ENCODE results near the gene ITGA2B.
"Not testable (repeated sequence)": the region's sequence is repeated elsewhere in the genome, so short reads cannot be mapped to it uniquely, and the experiment has no call there.

The ITGA2B gene

DNA sequence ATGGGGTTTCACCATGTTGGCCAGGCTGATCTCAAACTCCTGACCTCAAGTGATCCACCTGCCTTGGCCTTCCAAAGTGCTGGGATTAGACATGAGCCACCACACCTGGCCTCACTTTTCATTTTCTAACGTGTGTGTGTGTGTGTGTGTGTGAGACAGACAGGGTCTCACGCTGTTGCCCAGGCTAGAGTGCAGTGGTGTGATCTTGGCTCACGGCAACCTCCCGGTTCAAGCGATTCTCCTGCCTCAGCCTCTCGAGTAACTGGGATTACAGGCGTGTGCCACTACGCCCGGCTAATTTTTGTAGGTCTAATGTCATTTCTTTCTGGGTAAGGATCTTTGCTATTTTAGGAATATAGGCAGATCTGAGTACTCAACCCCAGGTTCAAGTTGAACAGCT is 4.7 kb upstream of the ITGA2B start:
- not testable (repeated sequence) for DNase-seq (ENCODE audit: low read depth in 2 of 3, low spot score in 1 of 3)

DNA sequence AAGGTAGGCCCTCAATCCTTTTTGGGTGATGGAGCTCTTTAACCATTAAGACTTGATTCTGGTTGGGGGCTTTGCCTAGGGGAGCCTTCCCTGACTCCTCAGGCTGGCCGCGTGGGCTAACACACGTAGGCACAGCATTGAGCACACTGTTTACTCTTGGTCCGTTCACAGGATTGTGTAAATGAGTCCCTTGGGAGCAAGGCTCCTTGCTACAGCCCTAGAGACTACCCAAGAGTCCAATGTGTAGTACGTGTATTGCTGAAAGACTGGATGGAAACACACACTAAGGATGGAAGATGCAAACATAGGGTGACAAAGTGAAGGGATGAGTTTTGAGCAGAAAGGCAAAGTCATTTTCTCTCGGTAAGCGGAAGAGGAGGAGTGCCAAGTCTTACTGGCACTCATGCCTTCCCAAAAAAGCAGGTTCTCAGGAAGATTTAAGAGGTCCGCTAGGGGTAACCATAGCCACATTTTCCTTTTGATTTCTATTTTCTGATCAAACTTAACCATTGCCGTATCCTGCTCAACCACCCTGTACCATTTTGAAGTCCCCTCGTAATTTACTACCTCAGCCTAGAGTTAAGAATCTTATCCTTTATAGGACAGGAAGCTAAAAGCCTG is 911 bp upstream of the ITGA2B start:
- DNase-seq (ENCODE audit: low read depth in 2 of 3, low spot score in 1 of 3), result no peak

DNA sequence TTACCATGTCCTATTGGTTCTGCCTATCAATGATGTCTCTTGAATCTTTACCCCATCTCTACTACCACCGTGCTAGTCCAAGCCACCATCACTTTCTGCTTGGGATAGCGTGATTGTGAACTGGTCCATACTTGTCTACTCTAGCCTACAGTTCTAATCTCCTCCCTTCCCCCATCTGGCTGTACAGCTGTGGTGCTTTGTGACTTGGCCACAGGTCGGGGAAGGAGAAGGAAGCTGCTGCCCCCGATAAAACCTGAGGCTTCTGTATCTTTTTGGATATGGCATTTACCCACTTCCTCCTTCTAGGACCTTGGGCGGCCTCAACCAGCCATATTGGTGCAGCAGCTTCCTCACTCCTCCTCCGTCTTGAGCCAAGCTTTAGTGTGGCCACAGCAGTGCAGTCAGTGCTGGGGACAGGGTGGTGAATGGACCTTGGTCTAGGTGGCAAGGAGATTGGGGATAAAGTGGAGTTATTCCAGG is 314 bp upstream of the ITGA2B start:
- DNase-seq (ENCODE audit: low read depth in 2 of 3, low spot score in 1 of 3), result no peak

DNA sequence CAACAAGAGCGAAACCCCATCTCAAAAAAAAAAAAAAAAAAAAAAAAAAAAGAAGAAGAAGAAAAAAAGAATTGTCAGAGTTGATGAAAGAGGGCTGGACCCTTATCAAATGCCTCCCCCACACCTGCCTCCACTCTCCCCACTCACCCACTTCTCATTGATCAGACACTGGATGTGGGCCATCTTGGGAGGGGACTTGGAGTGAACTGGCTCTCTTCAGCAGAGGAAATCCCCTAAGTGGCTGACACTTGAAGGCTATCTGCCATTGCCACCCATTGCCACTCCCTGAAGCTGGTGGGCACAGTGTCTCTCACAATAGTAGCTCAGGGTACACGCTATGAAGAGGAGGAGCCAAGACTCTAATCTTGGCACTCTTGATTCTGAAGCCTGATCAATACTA is 1.6 kb downstream of the ITGA2B start:
- no peak for DNase-seq (ENCODE audit: low read depth in 2 of 3, low spot score in 1 of 3)

DNA sequence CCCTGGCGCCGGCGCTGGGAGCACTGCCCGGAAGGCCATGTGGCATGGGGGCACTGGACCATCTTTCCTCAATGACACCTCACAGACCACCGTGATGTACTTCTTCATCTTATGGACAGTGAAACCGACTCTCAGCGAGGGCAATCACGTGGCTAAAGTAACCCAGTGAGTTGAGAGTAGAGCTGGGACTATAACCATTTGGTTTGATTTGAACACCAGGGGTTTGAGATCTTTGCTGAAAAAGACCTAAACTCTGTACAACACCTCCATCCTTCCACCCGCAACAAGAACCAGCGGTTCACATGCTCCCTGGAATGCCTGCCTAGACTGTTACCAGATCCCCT is 3.3 kb downstream of the ITGA2B start:
- no peak for DNase-seq (ENCODE audit: low read depth in 2 of 3, low spot score in 1 of 3)

DNA sequence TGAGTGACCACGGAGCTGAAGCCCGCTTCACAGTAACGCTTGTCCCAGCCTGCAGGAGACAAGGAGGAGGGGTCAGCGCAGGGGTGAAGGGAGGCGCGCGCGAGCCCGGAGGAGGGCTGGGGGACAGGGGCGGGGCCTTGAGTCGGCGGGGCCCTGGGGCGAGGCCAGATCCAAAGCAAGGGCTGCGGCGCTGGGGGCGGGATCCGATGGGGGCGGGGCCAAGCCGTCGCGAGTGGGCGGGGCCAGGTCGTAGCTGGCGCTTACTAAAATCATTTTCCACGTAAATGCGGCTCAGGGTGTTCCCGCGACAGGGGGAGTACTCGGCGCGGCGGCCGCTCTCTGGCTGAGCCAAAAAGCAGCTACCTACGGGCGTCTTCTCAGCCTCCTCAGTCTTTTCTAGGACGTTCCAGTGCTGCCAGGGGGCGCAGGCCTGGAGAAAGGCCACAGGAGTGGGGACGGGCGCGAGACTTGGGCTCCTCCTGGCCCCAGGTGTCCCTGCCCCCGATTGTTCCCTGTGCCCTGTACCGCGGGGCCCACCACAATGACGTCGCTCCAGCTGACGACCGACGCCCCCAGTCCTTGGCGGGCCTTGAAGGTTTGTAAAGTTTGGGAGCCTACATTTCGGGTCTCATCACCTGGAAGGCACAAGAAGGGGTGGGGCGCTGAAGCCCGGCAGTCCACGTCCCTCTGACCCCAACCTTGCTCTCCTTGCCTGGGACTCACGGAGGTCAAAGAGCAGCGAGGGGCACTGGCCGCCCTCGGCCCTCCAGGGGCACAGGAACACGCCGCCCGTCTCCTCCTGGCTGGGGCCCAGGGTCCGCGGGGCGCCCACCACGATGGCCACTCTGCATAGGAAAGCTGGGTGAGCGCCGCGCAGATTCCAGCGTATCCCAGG is 3.9 kb downstream of the ITGA2B start:
- peak; percentile 79 to 84 (median 83) for DNase-seq (ENCODE audit: low read depth in 2 of 3, low spot score in 1 of 3)

DNA sequence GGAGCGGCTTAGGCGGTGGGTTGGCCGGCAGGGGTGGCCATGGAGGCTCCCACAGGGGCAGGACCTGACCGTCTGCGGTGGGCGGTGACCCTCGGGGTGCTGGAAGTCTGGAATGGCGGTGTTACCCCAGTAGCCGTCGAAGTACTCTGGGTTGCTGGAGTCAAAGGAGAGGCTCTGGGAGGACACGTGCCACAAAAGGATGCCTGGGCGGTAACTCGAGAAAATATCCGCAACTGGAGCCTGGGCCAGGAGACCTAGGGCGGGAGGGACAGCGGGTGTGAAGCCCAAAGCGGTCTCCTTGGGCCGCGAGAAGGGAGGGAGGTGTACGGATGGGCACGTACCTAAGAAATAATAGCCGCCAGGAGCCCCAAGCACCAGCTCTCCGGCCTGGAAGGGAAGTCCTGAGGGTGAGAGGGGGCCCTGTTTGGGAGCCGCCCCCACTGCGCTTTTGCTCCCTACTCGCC is 4.6 kb downstream of the ITGA2B start:
- no peak for DNase-seq (ENCODE audit: low read depth in 2 of 3, low spot score in 1 of 3)

DNA sequence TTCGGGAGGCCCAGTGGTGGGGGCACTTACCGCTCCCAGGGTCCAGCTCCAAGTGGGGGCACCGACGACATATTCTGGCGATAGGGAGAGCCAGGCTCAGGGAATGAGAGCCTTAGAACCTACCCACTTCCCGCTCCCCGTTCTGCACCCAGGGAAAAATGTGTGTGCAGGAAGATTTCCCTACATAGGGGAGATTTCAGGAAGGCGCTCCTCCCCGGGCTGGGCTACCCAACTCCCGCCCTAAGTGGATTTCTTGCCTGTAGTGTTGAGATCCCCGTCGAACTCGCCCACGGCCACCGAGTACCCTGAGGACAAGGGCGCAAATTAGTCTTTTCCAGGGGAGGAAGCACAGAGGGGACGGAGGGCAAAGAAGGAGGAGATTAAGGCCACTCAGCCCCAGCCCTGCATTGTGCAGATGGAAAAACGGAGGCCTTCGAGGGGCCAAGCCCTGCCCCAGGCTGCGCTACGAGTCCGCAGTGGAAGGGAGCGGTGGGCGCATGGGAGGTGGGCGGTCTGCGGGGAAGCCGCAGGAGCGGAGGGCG is 5.1 kb downstream of the ITGA2B start:
- no peak for DNase-seq (ENCODE audit: low read depth in 2 of 3, low spot score in 1 of 3)

DNA sequence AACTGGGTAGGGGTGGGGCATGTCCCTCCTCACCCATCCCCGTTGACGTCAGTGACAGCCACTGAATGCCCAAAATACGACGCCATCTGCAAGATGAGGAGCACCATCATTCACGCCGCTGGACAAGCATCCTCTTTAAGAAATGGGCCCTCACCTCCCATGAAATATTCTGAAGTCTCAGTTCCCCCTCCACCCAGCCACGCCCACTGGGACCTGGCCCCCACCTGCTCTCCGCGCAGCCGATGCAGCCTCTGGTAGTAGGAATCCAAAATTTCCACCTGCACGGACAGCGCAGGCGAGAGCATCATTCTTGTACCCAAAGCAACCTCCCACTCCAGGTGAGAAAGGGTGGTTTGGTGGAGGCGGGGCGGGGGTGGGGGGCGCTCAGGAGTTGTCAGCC is 5.6 kb downstream of the ITGA2B start:
- DNase-seq (ENCODE audit: low read depth in 2 of 3, low spot score in 1 of 3), result no peak

DNA sequence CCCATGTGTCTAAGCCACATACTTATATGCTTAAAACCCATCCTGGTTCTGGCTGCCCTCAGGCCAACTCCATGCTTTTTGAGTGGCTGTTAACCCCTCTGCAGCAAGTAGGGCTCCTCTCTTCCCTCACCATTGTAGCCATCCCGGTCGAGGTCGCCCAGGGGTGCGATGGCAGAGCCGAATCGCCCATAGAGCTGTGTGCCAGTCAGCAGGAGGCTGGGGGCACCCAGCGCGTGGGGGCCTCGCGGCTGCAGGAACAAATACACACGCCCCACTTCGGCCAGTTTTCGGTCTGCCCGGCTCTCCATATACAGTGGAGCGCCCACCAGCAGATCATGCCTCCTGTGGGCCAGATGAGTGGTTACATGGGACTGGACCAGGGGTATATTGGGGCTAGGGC is 6.1 kb downstream of the ITGA2B start:
- DNase-seq (ENCODE audit: low read depth in 2 of 3, low spot score in 1 of 3), result no peak

DNA sequence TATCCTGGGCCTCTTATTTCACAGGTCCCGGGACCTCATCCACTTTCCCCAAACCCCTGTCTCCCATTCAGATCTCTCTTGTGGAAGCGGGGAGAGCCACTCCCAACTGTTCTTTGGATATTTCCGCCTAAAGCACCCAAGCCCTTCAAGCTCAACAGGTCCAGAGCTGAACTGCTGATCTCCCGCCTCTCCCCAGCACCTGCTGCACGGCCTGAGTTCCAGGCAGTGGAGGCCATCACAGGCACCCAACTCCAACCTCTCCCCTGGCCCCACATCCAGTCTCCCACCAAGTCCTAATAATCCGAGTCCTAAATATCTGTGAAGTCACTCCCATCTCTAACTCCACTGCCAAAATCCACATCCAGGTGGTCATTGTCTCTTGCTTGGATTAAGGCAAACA is 6.5 kb downstream of the ITGA2B start:
- no peak for DNase-seq (ENCODE audit: low read depth in 2 of 3, low spot score in 1 of 3)

DNA sequence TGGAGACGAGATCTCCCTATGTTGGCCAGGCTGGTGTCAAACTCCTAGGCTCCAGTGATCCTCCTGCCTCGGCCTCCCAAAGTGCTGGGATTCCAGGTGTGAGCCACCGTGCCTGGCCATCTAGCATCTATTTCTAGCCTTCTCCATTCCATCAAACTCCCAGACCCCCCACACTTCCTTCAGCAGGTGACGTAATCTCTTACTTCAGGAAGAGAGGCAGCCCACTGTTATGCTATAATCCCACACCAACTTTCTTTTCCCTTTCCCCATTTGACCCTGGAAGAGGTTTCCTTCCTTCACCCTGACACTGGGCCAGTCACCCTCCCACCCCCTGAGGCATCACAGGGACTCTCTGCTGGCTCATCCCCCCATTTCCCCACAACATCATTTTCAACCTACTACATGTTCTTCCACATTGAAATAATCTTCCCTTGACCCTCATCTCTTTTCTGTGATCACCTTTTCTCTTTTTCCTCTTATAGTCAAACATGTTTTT is 7.6 kb downstream of the ITGA2B start:
- no peak for DNase-seq (ENCODE audit: low read depth in 2 of 3, low spot score in 1 of 3)

DNA sequence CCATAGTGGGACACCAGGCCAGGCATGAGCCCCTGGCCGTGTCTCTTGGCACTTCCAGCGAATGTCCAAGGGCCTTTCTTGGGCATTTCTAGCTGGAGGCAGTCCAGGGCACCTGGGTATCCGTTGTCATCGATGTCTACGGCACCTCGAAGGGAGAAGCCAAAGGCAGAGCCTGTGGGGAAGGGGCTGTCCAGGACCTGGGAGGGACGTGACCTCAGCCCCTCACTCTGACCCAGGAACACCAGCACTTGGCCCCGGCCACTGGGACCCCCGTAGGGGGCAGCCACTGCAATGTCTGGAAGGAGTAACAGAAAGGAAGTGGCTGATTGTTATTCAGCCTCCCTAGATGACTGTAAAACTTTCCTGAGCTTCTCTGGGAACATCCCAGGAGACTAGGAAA is 8.7 kb downstream of the ITGA2B start:
- no peak for DNase-seq (ENCODE audit: low read depth in 2 of 3, low spot score in 1 of 3)

DNA sequence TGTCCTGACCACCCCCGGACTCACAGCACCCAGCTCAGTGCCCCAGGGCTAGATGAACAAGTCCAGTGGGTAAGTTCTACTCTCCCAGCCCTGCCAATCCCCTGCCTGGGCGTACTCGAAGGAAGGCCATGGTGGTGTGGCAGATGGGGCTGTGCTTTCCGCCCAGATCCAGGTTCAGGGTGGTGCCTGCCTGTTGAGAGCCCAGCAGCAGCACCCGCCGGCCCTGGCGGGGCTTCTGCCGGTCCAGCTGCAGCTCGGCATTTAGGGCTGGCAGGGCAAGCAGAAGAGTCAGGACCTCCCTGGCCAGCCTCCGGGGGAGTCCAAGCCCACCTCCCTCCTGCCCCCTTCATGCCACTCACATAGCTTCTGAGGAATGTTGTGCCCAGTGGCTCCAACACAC is 9.6 kb downstream of the ITGA2B start:
- DNase-seq (ENCODE audit: low read depth in 2 of 3, low spot score in 1 of 3), result no peak

DNA sequence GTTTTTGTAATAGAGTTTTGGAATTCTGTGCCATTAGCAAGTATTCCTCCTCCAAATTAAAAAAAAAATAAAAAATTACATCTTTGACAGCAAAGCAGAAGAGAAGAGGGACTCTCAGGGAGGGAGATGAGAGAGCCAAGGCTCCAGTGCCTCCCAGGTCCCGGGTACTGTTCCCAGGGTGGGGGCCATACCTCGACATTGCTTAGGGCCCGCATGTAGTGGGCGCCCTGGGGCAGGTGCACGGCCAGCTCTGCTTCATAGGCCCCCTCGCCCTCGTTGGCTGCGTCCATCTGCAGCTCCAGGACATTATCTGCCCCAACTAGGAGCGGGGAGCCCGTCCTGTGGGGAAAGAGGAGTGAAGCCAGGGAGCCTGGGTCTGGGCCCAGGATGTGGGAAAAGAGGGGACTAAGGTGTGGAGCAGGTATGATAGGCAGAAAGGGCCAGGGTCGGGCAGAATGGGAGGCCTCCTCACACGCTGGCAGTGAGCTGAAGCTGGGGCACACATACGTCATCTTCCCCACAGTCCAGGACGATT is 11.2 kb downstream of the ITGA2B start:
- no peak for DNase-seq (ENCODE audit: low read depth in 2 of 3, low spot score in 1 of 3)

DNA sequence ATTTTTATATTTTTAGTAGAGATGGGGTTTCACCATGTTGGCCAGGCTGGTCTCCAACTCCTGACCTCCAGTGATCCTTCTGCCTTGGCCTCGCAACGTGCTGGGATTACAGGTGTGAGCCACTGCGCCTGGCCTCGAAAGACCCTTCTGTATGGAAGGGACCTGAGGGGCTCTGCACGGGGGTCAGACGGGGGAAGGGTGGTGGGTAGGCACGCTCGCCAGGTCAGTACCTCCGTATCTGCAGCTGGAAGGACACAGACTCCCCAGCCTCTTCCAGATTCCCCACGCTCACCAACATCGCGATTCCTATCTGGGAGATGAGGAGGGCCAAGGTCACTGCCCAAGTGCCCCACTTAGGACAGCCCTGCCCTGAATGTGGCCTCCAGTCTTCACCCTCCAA is 12.7 kb downstream of the ITGA2B start:
- no peak for DNase-seq (ENCODE audit: low read depth in 2 of 3, low spot score in 1 of 3)

DNA sequence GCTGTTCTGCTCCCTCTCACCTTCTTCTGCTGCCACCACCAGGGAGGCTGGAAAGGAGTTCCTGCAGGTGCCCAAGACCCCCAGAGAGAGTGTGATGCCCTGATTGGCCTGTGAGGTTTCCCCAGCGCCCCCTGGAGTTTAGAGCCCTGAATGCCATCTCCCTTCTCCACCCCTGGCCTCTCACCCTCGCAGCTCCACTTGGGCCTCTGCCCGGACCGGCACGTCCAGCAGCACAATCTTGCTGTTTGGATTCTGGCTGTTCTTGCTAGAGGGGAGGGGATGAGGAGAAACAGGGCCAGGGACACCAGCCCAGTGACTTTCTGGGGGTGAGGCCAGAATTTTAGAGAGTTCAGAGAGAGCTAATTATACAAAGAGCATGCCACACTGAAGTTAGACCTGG is 13.3 kb downstream of the ITGA2B start:
- DNase-seq (ENCODE audit: low read depth in 2 of 3, low spot score in 1 of 3), result no peak

DNA sequence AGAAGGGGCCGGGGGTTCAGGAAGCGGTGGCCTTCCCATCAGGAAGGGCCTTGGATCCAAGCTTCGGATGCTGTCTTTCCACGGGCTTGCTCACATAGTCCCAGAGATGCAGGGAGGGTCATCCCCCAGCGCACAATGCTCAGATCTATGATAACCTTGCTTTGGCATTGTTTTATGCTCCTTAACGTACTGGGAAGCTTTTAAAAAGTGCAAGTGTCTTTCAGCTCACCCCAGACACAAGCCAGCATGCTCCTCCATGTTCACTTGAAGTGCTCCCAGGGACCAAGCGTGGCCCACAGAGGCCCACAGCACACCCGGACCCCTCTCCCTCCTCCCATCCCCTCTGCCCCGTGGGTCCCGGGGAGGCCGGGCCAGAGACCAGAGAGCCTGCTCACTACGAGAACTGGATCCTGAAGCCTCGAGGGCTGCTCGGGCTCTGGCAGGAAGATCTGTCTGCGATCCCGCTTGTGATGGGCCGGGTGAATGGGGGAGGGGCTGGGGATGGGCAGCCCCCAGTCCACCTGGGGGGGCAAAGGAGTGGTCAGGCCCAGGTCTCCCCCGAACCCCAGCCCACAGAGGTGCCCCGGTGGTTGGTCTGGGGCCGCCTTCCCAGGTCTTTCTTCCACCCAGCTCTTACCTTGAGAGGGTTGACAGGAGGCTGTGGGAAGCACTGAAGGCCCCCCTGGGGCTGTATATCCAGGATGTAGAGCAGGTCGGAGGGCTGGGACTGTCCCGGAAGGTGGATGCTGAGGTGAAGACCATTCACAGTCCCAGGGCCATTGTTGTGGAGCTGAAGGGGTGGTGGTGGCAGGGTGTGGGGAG is 14.0 kb downstream of the ITGA2B start:
- DNase-seq (ENCODE audit: low read depth in 2 of 3, low spot score in 1 of 3), result no peak

DNA sequence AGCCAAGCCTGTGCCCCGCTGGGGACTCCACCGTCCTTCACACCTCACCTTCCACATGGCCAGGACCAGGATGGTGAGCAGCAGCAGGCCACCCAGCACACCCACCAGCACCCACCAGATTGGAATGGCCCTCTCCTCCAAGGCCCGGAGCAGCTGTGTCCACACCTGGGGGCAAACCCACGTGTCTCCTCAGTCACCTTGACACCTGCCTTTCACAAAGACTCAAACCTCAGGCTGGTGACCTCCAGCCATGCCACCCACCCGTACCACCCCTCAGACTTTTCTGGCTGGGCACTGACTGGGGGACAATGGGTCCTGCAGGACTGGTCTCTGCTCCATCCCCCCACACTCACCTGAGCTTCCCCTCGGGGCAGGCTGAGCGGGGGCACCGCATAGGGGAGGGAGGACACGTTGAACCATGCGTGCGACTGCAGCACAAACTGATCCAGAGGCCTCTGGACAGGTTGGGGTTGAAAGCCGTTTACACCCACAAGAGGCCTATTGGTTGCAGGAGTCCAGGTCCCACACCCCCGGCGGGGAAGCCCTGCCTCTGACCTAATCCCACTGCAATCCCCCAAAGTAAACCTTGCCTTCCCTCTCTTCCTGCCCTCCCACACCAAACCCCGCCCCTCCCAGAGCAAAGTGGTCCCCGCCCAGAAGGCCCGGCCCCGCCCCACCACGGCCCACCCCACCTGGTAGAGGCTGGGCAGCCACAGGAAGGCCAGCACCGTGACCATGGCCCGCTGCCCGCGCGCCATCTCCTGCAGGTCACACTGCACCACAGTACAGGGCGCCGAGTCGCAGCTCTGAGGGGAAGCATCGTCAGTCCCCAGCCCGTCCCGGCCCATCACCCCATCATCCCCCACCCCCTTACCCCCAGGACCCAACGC is 14.9 kb downstream of the ITGA2B start:
- DNase-seq (ENCODE audit: low read depth in 2 of 3, low spot score in 1 of 3), result no peak

DNA sequence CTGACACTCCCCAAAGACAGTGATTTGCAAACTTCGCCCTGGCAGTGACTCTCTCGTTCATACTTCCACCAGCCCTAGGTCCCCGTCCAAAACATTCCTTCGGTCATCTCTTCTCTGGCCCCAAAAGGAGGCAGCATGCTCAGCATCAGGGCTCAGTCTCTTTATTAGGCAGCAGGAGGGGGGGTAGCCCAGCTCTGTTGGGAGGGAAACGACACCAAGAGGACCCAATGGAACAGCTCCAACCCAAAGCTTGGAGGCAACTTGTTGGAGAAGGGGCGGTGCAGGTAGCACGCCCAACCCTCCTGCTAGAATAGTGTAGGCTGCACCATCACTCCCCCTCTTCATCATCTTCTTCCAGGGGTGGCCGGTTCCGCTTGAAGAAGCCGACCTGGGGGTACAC is 17.4 kb downstream of the ITGA2B start:
- DNase-seq (ENCODE audit: low read depth in 2 of 3, low spot score in 1 of 3), result no peak
